ENCODE measurements around the gene LARGE1. TPM values are rescaled to one million over a fixed set of nuclear protein-coding genes. Genes with fewer than 3 reads are reported as not detected.

LARGE1 gene
- total and polyA plus RNA-seq, 9 of the 15 experiments (the other 6 are each of a cell fraction or from before 2014, with no cell fraction given), result 0.01 to 0.66 (median 0.14) TPM; not detected in 2

DNA sequence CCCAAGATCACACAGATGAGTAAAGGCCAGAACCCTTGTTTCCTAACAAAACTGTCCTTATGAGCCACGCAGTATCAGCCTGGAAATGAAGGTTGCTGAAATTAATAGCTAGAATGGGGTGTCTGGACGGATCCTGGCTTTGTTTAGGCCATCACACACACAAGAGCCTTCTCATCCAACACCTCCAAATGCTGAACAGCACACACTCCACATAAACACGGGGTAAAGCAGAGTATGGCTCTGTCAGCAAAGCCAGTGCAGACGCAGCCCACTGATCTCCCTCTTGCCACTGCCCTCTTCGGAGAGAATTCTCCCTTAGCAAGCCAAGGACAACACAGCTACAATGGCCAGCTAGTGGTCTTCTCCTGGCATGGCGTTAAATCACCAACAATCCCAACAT lies 469.5 kb downstream of the LARGE1 start:
- Histone ChIP-seq H3K9me1 (ENCODE audit: control insufficient read depth, insufficient read depth, low read length) (no peaks in the 10 kb centered on the region), H2AFZ (ENCODE audit: low read depth, low read length) (no peak overlapping the region), H3K4me2 (ENCODE audit: insufficient read depth, low read length) (no peak overlapping the region), H3K36me3 (ENCODE audit: control insufficient read depth, insufficient read depth, low read length) (no peaks in the 10 kb centered on the region), H3K27ac (ENCODE audit: extremely low read depth, low read depth, low read length) (no peak overlapping the region), H3K27me3 (ENCODE audit: control insufficient read depth in 2 of 2, insufficient read depth in 2 of 2, low read length in 2 of 2) (no peaks in the 10 kb centered on the region), H3K4me1 (replicated peaks in 1 of 2; ENCODE audit: control insufficient read depth in 2 of 2, insufficient read depth in 2 of 2, low read length in 2 of 2) (no peaks in the 10 kb centered on the region), H3K4me3 (no peak overlapping the region), H3K9me3 (replicated peaks; ENCODE audit: control insufficient read depth, insufficient read depth, low read depth, low read length) (no peaks in the 10 kb centered on the region; the same call in 1 of the 2 replicates), H3K79me2 (ENCODE audit: control insufficient read depth, insufficient read depth, low read length) (no peaks in the 10 kb centered on the region), H3K9ac (ENCODE audit: insufficient read depth in 1 of 2, low read depth in 2 of 2, low read length in 2 of 2) (no peak overlapping the region), H4K20me1 (replicated peaks; ENCODE audit: control insufficient read depth, insufficient read depth, low read length) (no peaks in the 10 kb centered on the region)
- FAIRE-seq (no peak), DNase-seq (ENCODE audit: extremely low read depth in 1 of 4, low spot score in 3 of 4) (no peak), ATAC-seq (no peak)
- ChIA-PET CTCF (ENCODE audit: low intra/inter-chr PET ratio) (no interaction called here), POLR2A (no interaction called here)
- TF ChIP-seq HIVEP1 (CRISPR knock-in tag; IDR thresholded peaks at IDR 0.05) (no peak), ARID2 (IDR thresholded peaks at IDR 0.05) (no peak), HEY1 (CRISPR knock-in tag; IDR thresholded peaks at IDR 0.05; ENCODE audit: borderline replicate concordance) (no peak), ZNF551 (CRISPR knock-in tag; IDR thresholded peaks at IDR 0.05) (no peak), TBP (optimal IDR thresholded peaks at IDR 0.05; ENCODE audit: low read depth, low read length) (no peak)
- TF ChIP-seq, protein P1, sequence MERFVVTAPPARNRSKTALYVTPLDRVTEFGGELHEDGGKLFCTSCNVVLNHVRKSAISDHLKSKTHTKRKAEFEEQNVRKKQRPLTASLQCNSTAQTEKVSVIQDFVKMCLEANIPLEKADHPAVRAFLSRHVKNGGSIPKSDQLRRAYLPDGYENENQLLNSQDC (CRISPR knock-in tag; IDR thresholded peaks at IDR 0.05), result no peak
- 0% methylated on average over 5 of the region's 6 CpGs for WGBS (ENCODE audit: insufficient coverage, low coverage, missing lambda C conversion rate)
- in situ Hi-C loops (cut with MboI), result loop anchor here (10.0 kb wide), 1 partner anchor 546 kb away; no protein-coding TSS in a partner anchor
- no TSS peak for BruUV-seq (replicated peaks)
- intact Hi-C loops (cut with micrococcal nuclease), result no loop called here

DNA sequence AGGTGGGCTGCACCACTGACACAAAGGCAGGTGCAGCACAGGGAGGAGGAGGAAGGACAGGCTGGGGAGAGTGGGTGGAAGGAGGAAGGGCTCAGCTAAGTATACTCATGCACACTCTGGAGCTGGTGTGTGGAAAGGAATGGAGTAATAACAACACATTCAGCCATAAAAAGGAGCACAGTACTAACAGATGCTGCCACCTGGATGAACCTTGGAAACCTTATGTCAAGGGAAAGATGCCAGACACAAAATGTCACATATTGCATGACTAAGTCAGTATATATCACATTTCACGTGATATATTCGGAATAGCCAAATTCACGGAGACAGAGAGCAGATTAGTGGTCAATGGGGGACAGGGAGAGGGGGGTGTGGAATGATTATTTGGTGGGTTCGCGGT lies 472.5 kb downstream of the LARGE1 start:
- no peaks in the 10 kb centered on the region; the same call in 1 of the 2 replicates for H3K9me3 ChIP-seq (replicated peaks; ENCODE audit: control insufficient read depth, insufficient read depth, low read depth, low read length)
- H3K4me3 ChIP-seq, result no peak overlapping the region
- no peaks in the 10 kb centered on the region for H3K9me1 ChIP-seq (ENCODE audit: control insufficient read depth, insufficient read depth, low read length)
- intact Hi-C loops (cut with micrococcal nuclease) (no loop called here), in situ Hi-C loops (cut with MboI) (no loop called here)
- FAIRE-seq, result no peak
- H3K9ac ChIP-seq (ENCODE audit: insufficient read depth in 1 of 2, low read depth in 2 of 2, low read length in 2 of 2), result no peak overlapping the region
- ChIA-PET POLR2A (no interaction called here), CTCF (ENCODE audit: low intra/inter-chr PET ratio) (no interaction called here)
- 0% methylated on average over 3 of the region's 5 CpGs for WGBS (ENCODE audit: insufficient coverage, low coverage, missing lambda C conversion rate)
- DNase-seq (ENCODE audit: extremely low read depth in 1 of 4, low spot score in 3 of 4), result no peak
- H3K27me3 ChIP-seq (ENCODE audit: control insufficient read depth in 2 of 2, insufficient read depth in 2 of 2, low read length in 2 of 2), result no peaks in the 10 kb centered on the region
- no peak overlapping the region for H3K27ac ChIP-seq (ENCODE audit: extremely low read depth, low read depth, low read length)
- H3K4me2 ChIP-seq (ENCODE audit: insufficient read depth, low read length), result no peak overlapping the region
- H3K79me2 ChIP-seq (ENCODE audit: control insufficient read depth, insufficient read depth, low read length), result no peaks in the 10 kb centered on the region
- no peaks in the 10 kb centered on the region for H4K20me1 ChIP-seq (replicated peaks; ENCODE audit: control insufficient read depth, insufficient read depth, low read length)
- no TSS peak for BruUV-seq (replicated peaks)
- no peak for ATAC-seq
- no peaks in the 10 kb centered on the region for H3K4me1 ChIP-seq (replicated peaks in 1 of 2; ENCODE audit: control insufficient read depth in 2 of 2, insufficient read depth in 2 of 2, low read length in 2 of 2)
- no peaks in the 10 kb centered on the region for H3K36me3 ChIP-seq (ENCODE audit: control insufficient read depth, insufficient read depth, low read length)
- H2AFZ ChIP-seq (ENCODE audit: low read depth, low read length), result no peak overlapping the region
- no peak for TF ChIP-seq BMI1 (IDR thresholded peaks at IDR 0.05; ENCODE audit: low read length)
- TF ChIP-seq, protein P2, sequence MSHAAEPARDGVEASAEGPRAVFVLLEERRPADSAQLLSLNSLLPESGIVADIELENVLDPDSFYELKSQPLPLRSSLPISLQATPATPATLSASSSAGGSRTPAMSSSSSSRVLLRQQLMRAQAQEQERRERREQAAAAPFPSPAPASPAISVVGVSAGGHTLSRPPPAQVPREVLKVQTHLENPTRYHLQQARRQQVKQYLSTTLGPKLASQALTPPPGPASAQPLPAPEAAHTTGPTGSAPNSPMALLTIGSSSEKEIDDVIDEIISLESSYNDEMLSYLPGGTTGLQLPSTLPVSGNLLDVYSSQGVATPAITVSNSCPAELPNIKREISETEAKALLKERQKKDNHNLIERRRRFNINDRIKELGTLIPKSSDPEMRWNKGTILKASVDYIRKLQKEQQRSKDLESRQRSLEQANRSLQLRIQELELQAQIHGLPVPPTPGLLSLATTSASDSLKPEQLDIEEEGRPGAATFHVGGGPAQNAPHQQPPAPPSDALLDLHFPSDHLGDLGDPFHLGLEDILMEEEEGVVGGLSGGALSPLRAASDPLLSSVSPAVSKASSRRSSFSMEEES (CRISPR knock-in tag; IDR thresholded peaks at IDR 0.05), result no peak
- TF ChIP-seq ZNF589 (CRISPR knock-in tag; IDR thresholded peaks at IDR 0.05; ENCODE audit: low read depth), result no peak
- no peak for TF ChIP-seq HEY1 (CRISPR knock-in tag; IDR thresholded peaks at IDR 0.05; ENCODE audit: borderline replicate concordance)
- TF ChIP-seq LCOR (CRISPR knock-in tag; IDR thresholded peaks at IDR 0.05), result no peak
- no peak for TF ChIP-seq ILF3 (IDR thresholded peaks at IDR 0.05; ENCODE audit: borderline replicate concordance)
- TF ChIP-seq MED1 (CRISPR knock-in tag; IDR thresholded peaks at IDR 0.05; ENCODE audit: borderline replicate concordance), result no peak
- TF ChIP-seq CTBP1 (IDR thresholded peaks at IDR 0.05; ENCODE audit: borderline replicate concordance), result no peak
- no peak for TF ChIP-seq KLF10 (CRISPR knock-in tag; IDR thresholded peaks at IDR 0.05)
- TF ChIP-seq ZNF778 (CRISPR knock-in tag; IDR thresholded peaks at IDR 0.05), result no peak

Measured in K562 (cell line).